Hematopoietic multipotent progenitor cell (in vitro differentiated cells): ENCODE results near the gene FIGLA. TPM values are rescaled to one million over a fixed set of nuclear protein-coding genes. Genes with fewer than 3 reads are reported as not detected.

ENCODE experiments used
- DNase-seq, 3 donors: peaks; one replicate each; pipeline ENCODE4 v3.0.0-alpha.2; 2011 to 2015; ENCODE audit warnings: low read depth in 2 of 3, low spot score in 2 of 3
- total RNA-seq: library from RNA; depleted of rRNA; stranded (reverse); fragments of >200 nt; gene quantifications from one replicate; pipeline ENCODE4 v1.2.3, GENCODE V29; 2012

Gene FIGLA
- total RNA-seq, 1 donor: not detected

GRCh38 chr2:70776266-70776665 lies 14.2 kb downstream of the FIGLA start:
- no peak for DNase-seq

- DNase-seq: no peak
Observed at GRCh38 chr2:70775141-70775540, 15.3 kb downstream of the FIGLA start.

GRCh38 chr2:70772486-70773155 lies 17.8 kb downstream of the FIGLA start:
- no peak for DNase-seq

DNA sequence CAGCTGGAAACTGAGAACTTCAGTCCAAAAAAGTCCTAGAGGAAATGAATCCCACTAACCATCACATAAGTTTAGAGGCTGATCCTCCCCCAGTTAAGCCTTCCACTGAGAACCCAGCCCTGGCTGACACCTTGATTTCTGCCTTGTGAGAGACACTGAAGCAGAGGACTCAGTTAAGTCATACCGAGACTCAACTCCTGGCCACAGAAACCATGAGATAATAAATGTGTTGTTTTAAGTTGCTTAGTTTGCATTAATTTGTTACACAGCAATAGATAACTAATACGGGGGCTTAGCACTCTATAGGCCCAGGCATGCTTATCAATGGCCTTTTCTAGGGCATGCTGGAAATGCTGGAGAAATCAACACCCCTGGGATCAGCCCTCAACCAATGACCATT lies 19.0 kb downstream of the FIGLA start:
- DNase-seq: no peak

- no peak for DNase-seq
Observed at GRCh38 chr2:70769450-70769849, 21.0 kb downstream of the FIGLA start.

- no peak for DNase-seq
Observed at GRCh38 chr2:70768590-70769085, 21.8 kb downstream of the FIGLA start.

DNA sequence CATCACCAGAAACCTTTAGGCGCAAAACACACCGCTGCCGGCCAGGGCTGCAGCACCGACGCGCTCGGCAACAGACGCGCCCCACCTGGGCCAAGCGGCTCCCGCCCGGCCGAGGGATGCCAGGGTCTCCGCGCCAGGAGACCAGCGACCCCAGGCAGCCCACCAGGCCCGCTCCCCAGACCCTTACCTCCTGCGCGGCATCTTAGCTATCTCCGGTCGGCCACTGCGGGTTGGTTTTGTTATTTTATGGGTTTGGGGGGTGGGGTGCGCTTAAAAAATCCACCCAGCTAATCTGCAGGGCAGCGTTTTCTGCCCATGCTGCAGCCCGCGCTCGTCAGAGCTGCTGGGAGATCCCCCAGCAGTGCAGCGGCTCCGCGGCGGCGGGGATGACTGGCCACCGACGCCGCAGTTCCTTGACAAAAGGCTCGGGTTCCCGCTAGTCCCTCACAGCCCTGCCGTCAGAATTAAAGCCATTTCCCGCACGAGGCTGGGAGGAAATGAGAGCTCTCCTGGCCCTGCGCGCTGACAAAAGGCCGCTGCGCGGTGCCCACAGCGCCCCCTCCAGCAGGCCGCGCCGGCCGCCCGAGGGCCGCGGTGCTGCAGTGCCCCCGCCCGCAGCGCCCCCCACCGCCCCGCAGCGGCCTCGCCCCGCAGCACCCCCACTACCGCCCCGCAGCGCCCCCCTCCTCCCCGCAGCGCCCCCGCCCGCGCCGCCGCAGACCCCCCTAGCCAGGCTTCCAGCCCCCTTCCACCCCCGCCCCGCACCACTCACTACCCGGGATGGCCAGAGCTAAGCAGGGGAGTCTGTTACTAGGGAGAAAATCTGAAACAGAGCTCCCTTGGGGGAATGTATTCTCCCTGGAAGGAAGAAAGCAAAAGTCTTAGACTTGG lies 22.5 kb downstream of the FIGLA start, which contains the start of gene ADD2:
TSS of gene ADD2 (minus strand) at position 502 of the 891 bp plus-strand sequence. CDS start 61,792 bp downstream, outside the sequence.
- DNase-seq: peak; percentile 18 to 66 (median 60)

- DNase-seq: no peak
Observed at GRCh38 chr2:70767079-70767698, 23.3 kb downstream of the FIGLA start.

GRCh38 chr2:70766357-70767078 lies 23.9 kb downstream of the FIGLA start:
- no peak for DNase-seq

- DNase-seq: no peak
Observed at GRCh38 chr2:70765507-70765906, 24.9 kb downstream of the FIGLA start.

- DNase-seq: no peak
Observed at GRCh38 chr2:70759446-70759845, 31.0 kb downstream of the FIGLA start.

DNA sequence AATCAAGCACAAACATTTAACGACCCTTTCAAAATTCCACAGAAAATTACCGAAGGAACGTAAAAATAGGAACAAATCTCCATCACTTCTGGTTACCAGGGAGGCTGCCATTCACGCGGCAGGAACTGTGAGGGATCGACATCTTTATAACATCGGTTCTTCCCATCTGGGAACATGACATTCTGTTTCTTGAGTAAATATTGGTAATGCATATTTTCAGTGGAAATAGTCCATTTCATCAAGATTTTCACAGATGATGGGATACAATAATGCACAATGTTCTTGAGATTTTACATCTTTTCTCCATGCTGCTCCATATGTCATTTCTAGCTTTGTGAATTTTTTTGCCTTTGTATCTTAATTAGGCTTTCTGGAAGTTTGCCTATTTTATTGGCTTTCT lies 32.5 kb downstream of the FIGLA start:
- no peak for DNase-seq

DNA sequence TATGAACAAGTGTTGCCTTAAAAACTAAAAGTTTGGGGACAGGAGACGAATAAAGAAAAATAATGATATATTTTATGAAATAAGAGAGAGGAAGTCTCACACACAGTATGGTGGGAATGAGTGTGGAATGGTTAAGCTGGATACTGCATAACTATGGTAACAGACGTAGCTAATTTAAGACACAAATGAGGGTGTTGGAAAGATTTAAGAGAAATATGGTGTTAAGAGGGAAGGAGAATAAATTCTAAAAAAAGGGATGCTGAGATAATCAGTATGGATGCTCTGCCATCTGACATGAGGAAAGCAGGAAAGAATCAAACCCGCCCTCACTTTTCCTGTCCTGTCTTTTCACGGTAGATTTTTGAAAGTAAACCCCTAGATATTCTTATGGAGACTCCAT lies 33.1 kb downstream of the FIGLA start:
- DNase-seq: no peak

GRCh38 chr2:70756128-70756527 lies 34.3 kb downstream of the FIGLA start:
- no peak for DNase-seq

GRCh38 chr2:70753902-70754301 lies 36.5 kb downstream of the FIGLA start:
- DNase-seq: no peak

GRCh38 chr2:70753031-70753430 lies 37.4 kb downstream of the FIGLA start:
- no peak for DNase-seq

DNA sequence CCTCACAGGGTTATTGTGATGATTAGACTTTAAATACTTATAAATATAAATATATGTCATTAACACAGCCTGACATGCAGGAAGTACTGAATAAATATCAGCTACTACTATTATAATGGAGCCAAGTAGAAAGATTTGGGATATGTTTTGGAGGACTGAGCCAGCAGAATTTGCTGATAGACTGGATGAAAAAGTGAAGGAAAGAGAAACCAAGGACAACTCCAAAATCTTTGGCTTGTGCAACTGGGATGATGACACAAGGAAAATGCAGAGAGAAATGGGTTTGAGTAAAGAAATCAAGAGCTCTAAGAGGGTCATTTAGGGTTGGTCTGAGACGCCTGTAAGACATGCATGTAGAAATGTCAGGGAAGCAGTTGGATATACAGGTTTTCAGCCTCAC lies 38.0 kb downstream of the FIGLA start:
- DNase-seq: no peak

GRCh38 chr2:70751881-70752280 lies 38.6 kb downstream of the FIGLA start:
- DNase-seq: no peak

DNA sequence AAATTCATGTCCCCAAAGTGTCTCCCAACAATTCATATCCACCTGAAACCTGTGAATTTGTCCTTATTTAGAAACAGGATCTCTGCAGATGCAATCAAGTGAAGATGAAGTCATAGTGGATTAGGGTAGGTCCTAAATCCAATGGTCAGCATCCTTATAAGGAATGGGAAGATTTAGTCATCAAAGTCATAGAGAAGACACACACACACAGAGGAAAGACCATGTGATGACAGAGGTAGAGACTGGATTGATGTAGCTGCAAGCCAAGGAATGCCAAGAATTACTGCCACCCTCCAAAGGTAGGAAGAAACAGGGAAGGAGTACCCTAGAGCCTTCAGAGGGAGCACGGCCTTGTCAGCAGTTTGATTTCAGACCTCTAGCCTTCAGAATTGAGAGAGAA lies 40.1 kb downstream of the FIGLA start:
- no peak for DNase-seq

GRCh38 chr2:70748002-70748784 lies 42.2 kb downstream of the FIGLA start:
- peak in 2 of 3 donors; percentile 4 to 21 for DNase-seq
